Transverse colon (tissue), 4 donors: ENCODE measurements around the gene FNDC3B. TPM values are rescaled to one million over a fixed set of nuclear protein-coding genes. Genes with fewer than 3 reads are reported as not detected.

Source experiments
- DNase-seq: peaks from one replicate; pipeline ENCODE4 v3.0.0-alpha.2; 2019
- H3K27ac ChIP-seq, 4 donors: fragments of 200-600 bp; sonication (generic); 2 replicates each; pipeline ENCODE4 v1.5.1; 2016 to 2018; ENCODE audit warnings: inconsistent platforms in 4 of 4
- H3K27me3 ChIP-seq: fragments of 200-600 bp; sonication (generic); 2 replicates; pipeline ENCODE4 v1.5.1; 2017; ENCODE audit warnings: inconsistent platforms
- H3K36me3 ChIP-seq, 4 donors: fragments of 200-600 bp; sonication (generic); 2 replicates each; pipeline ENCODE4 v1.5.1; 2017 to 2019; ENCODE audit warnings: inconsistent platforms in 4 of 4
- H3K4me1 ChIP-seq, 4 donors: fragments of 200-600 bp; sonication (generic); 2 replicates each; pipeline ENCODE4 v1.5.1; 2017 to 2020; ENCODE audit warnings: inconsistent platforms in 4 of 4
- H3K4me3 ChIP-seq, 4 donors: fragments of 200-600 bp; sonication (generic); 1 replicate in 1 of 4; 2 replicates in 3 of 4; pipeline versions ENCODE4 v1.5.1 to v1.6.1; 2017 to 2019; ENCODE audit warnings: inconsistent platforms in 4 of 4
- H3K9me3 ChIP-seq, 2 donors: fragments of 200-600 bp; sonication (generic); 2 replicates each; pipeline ENCODE4 v1.5.1; 2017 to 2019; ENCODE audit warnings: inconsistent platforms in 2 of 2
- EP300 ChIP-seq: sonication (generic); formaldehyde crosslinking; IDR thresholded peaks from one replicate; pipeline ENCODE4 v1.6.1; 2017; ENCODE audit warnings: antibody characterized with exemption, low read depth
- POLR2A ChIP-seq: fragments of 450-650 bp; IDR thresholded peaks from one replicate; pipeline ENCODE4 v1.6.1; 2016; ENCODE audit warnings: antibody characterized with exemption, mild to moderate bottlenecking, moderate library complexity
- POLR2AphosphoS5 ChIP-seq, 3 donors: sonication (generic); formaldehyde crosslinking; IDR thresholded peaks; one replicate each; pipeline ENCODE4 v1.6.1; 2016; ENCODE audit warnings: antibody characterized with exemption in 3 of 3
- WGBS, 2 donors: methylation state at CpG; one replicate each; pipeline ENCODE4 v1.1.5; 2018; ENCODE audit warnings: low coverage in 1 of 2; 5-methylcytosine and 5-hydroxymethylcytosine counted together
- in situ Hi-C, 4 donors: fragments of 200-750 bp; cut with MboI; loops; one replicate each; pipeline versions ENCODE4 v1.15.0 to v1.15.1; 2017; ENCODE audit warnings: low sequenced_read_pairs in 3 of 4, low pct_ligation_motif_present in 1 of 4, low pct_unique_long_range_greater_than_20kb in 1 of 4
- intact Hi-C: fragments of 100-400 bp; cut with DNase I; formaldehyde crosslinking; loops from one replicate; pipeline ENCODE4 v1.15.1; 2023; ENCODE audit warnings: low total_unique reads
- total RNA-seq, 4 donors: library from RNA; depleted of rRNA; stranded (reverse); fragments of >200 nt; gene quantifications; one replicate each; pipeline ENCODE4 v1.1.0, GENCODE V29; 2016
- TF ChIP-seq, protein P1 (sequence below), 5 experiments: fragments of 200-600 bp in 3 of 5; fragments of 450-650 bp in 2 of 5; sonication (generic) in 3 of 5; IDR thresholded peaks; 1 replicate in 2 of 5; 2 replicates in 3 of 5; pipeline ENCODE4 v1.5.1; 2016 to 2017; ENCODE audit warnings: antibody characterized with exemption in 5 of 5, inconsistent platforms in 3 of 5, mild to moderate bottlenecking in 2 of 5, moderate library complexity in 1 of 5

The FNDC3B gene
- total RNA-seq, 4 donors from 2014 or later = 28.5 to 85.7 (median 44.5) TPM

GRCh38 chr3:172021164-172021563 is 18.2 kb upstream of the FNDC3B start:
- intact Hi-C loops (no loop called here), in situ Hi-C loops (no loop called here)
- H3K9me3 ChIP-seq = no peaks in the 10 kb centered on the region
- 25 to 61% methylated on average over 1 of the region's 1 CpG for WGBS, 2 donors
- H3K36me3 ChIP-seq = no peaks in the 10 kb centered on the region
- no peak overlapping the region for H3K27ac ChIP-seq
- no peak for DNase-seq
- H3K4me1 ChIP-seq = no peaks in the 10 kb centered on the region
- H3K4me3 ChIP-seq = no peak overlapping the region
- TF ChIP-seq POLR2A (no peak), EP300 (no peak), POLR2AphosphoS5 (IDR thresholded peaks at IDR 0.05) (no peak)
- TF ChIP-seq, protein P1, sequence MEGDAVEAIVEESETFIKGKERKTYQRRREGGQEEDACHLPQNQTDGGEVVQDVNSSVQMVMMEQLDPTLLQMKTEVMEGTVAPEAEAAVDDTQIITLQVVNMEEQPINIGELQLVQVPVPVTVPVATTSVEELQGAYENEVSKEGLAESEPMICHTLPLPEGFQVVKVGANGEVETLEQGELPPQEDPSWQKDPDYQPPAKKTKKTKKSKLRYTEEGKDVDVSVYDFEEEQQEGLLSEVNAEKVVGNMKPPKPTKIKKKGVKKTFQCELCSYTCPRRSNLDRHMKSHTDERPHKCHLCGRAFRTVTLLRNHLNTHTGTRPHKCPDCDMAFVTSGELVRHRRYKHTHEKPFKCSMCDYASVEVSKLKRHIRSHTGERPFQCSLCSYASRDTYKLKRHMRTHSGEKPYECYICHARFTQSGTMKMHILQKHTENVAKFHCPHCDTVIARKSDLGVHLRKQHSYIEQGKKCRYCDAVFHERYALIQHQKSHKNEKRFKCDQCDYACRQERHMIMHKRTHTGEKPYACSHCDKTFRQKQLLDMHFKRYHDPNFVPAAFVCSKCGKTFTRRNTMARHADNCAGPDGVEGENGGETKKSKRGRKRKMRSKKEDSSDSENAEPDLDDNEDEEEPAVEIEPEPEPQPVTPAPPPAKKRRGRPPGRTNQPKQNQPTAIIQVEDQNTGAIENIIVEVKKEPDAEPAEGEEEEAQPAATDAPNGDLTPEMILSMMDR (IDR thresholded peaks at IDR 0.05) = no peak
- no peaks in the 10 kb centered on the region for H3K27me3 ChIP-seq

GRCh38 chr3:172021859-172022258 is 17.5 kb upstream of the FNDC3B start:
- H3K27ac ChIP-seq = no peak overlapping the region
- H3K9me3 ChIP-seq = no peaks in the 10 kb centered on the region
- no peak overlapping the region for H3K4me3 ChIP-seq
- in situ Hi-C loops = no loop called here
- TF ChIP-seq POLR2AphosphoS5 (IDR thresholded peaks at IDR 0.05) (no peak), POLR2A (no peak), EP300 (no peak)
- TF ChIP-seq, protein P1 (IDR thresholded peaks at IDR 0.05) = no peak
- no peaks in the 10 kb centered on the region for H3K36me3 ChIP-seq
- 67 to 90% methylated on average over 1 to 4 of the region's 4 CpGs for WGBS, 2 donors
- intact Hi-C loops = no loop called here
- DNase-seq = no peak
- H3K27me3 ChIP-seq = no peaks in the 10 kb centered on the region
- no peaks in the 10 kb centered on the region for H3K4me1 ChIP-seq

- H3K9me3 ChIP-seq = no peaks in the 10 kb centered on the region
- TF ChIP-seq POLR2AphosphoS5 (IDR thresholded peaks at IDR 0.05) (no peak), POLR2A (no peak), EP300 (no peak)
- TF ChIP-seq, protein P1 (IDR thresholded peaks at IDR 0.05) = no peak
- in situ Hi-C loops = no loop called here
- 86 to 92% methylated on average over 2 of the region's 2 CpGs for WGBS, 2 donors
- H3K36me3 ChIP-seq = no peaks in the 10 kb centered on the region
- intact Hi-C loops = no loop called here
- no peaks in the 10 kb centered on the region for H3K4me1 ChIP-seq
- DNase-seq = no peak
- no peak overlapping the region for H3K27ac ChIP-seq
- no peaks in the 10 kb centered on the region for H3K27me3 ChIP-seq
- no peak overlapping the region for H3K4me3 ChIP-seq
Observed at GRCh38 chr3:172023915-172024314, 15.5 kb upstream of the FNDC3B start.

- no peak for TF ChIP-seq POLR2AphosphoS5 (IDR thresholded peaks at IDR 0.05)
- TF ChIP-seq EP300 = no peak
- TF ChIP-seq, protein P1 (IDR thresholded peaks at IDR 0.05) = no peak
- no peak for TF ChIP-seq POLR2A
Observed at GRCh38 chr3:172024679-172025078, 14.7 kb upstream of the FNDC3B start.

More at GRCh38 chr3:172024679-172025078, 14.7 kb upstream of the FNDC3B start:
- H3K9me3 ChIP-seq = no peaks in the 10 kb centered on the region
- in situ Hi-C loops (loop anchor here in 3 of 4 donors (25.0 kb wide), 2 partner anchors 288 to 313 kb away; no protein-coding TSS in a partner anchor), intact Hi-C loops (no loop called here)
- no peaks in the 10 kb centered on the region for H3K27me3 ChIP-seq
- no peaks in the 10 kb centered on the region for H3K36me3 ChIP-seq
- WGBS, 2 donors = 89 to 94% methylated on average over 3 of the region's 3 CpGs
- no peaks in the 10 kb centered on the region for H3K4me1 ChIP-seq
- H3K4me3 ChIP-seq = no peak overlapping the region
- no peak for DNase-seq
- no peak overlapping the region for H3K27ac ChIP-seq
